Neural cell (in vitro differentiated cells): ENCODE data around the gene LRCH1. TPM values are rescaled to one million over a fixed set of nuclear protein-coding genes. Genes with fewer than 3 reads are reported as not detected.

Experiments
- H2AFZ ChIP-seq: fragments of 200-600, 300-800 bp; sonication (generic), shearing (Covaris generic); 2 replicates; pipeline ENCODE4 v1.6.0; 2014; ENCODE audit warnings: low read depth, mild to moderate bottlenecking, antibody characterized with exemption, low read length, moderate library complexity
- H3F3A ChIP-seq: fragments of 200-600 bp; shearing (Covaris generic); 2 replicates; pipeline ENCODE4 v1.6.1; 2016; ENCODE audit warnings: mild to moderate bottlenecking, moderate library complexity, mixed read lengths, antibody characterized with exemption, low read length; ENCODE audit not compliant: insufficient read depth, poor library complexity, severe bottlenecking
- H3K27ac ChIP-seq: fragments of 200-600, 300-800 bp; sonication (generic), shearing (Covaris generic); 2 replicates; pipeline ENCODE4 v1.5.1; 2014; ENCODE audit warnings: mild to moderate bottlenecking, low read length, moderate library complexity
- H3K27me3 ChIP-seq: fragments of 300-800, 200-600 bp; sonication (generic), shearing (Covaris generic); 2 replicates; pipeline ENCODE4 v1.6.0; 2014; ENCODE audit warnings: mild to moderate bottlenecking, low read depth, low read length, moderate library complexity; ENCODE audit not compliant: insufficient read depth
- H3K36me3 ChIP-seq: fragments of 300-800, 200-600 bp; sonication (generic), shearing (Covaris generic); 2 replicates; pipeline ENCODE4 v1.5.1; 2014; ENCODE audit warnings: mild to moderate bottlenecking, antibody characterized with exemption, low read length, moderate library complexity; ENCODE audit not compliant: insufficient read depth
- H3K4me2 ChIP-seq: fragments of 300-800, 200-600 bp; sonication (generic), shearing (Covaris generic); 2 replicates; pipeline ENCODE4 v1.6.0; 2014; ENCODE audit warnings: mild to moderate bottlenecking, low read length
- H3K4me3 ChIP-seq: fragments of 300-800, 200-600 bp; sonication (generic), shearing (Covaris generic); 2 replicates; pipeline ENCODE4 v1.5.1; 2014; ENCODE audit warnings: mild to moderate bottlenecking, low read length, moderate library complexity
- H3K79me2 ChIP-seq: fragments of 200-600 bp; shearing (Covaris generic); replicated peaks from 2 replicates; pipeline ENCODE4 v1.6.0; 2014; ENCODE audit warnings: mild to moderate bottlenecking, low read length, moderate library complexity; ENCODE audit not compliant: insufficient read depth
- H3K9ac ChIP-seq: fragments of 300-800, 200-600 bp; sonication (generic), shearing (Covaris generic); 2 replicates; pipeline ENCODE4 v1.6.1; 2016; ENCODE audit warnings: mild to moderate bottlenecking, low read length, mixed read lengths
- H3K9me2 ChIP-seq: fragments of 200-600 bp; shearing (Covaris generic); 2 replicates; pipeline ENCODE4 v1.6.1; 2016; ENCODE audit warnings: mild to moderate bottlenecking, low read length, mixed read lengths; ENCODE audit not compliant: insufficient read depth
- H3K9me3 ChIP-seq: fragments of 200-600, 300-800 bp; sonication (generic), shearing (Covaris generic); 2 replicates; pipeline ENCODE4 v1.6.1; 2016; ENCODE audit warnings: mild to moderate bottlenecking, mixed run types, low read length, moderate library complexity, mixed read lengths
- H4K20me1 ChIP-seq: fragments of 200-600 bp; shearing (Covaris generic); 2 replicates; pipeline ENCODE4 v1.6.1; 2016; ENCODE audit warnings: mild to moderate bottlenecking, mixed run types; ENCODE audit not compliant: insufficient read depth
- EP300 ChIP-seq: fragments of 450-650 bp; conservative IDR thresholded peaks from 2 replicates; pipeline ENCODE4 v1.6.1; 2014; ENCODE audit warnings: antibody characterized with exemption, mild to moderate bottlenecking, moderate library complexity; ENCODE audit not compliant: poor library complexity, severe bottlenecking
- EZH2 ChIP-seq: fragments of 200-600, 300-800 bp; shearing (Covaris generic), sonication (generic); IDR thresholded peaks from 2 replicates; pipeline ENCODE4 v1.6.1; 2014; ENCODE audit warnings: antibody characterized with exemption, low read length, borderline replicate concordance, mild to moderate bottlenecking; ENCODE audit not compliant: insufficient read depth, poor library complexity, severe bottlenecking
- MXI1 ChIP-seq: fragments of 450-650 bp; conservative IDR thresholded peaks from 2 replicates; pipeline ENCODE4 v1.6.1; 2014; ENCODE audit warnings: antibody characterized with exemption, mild to moderate bottlenecking; ENCODE audit not compliant: poor library complexity, severe bottlenecking
- POLR2AphosphoS5 ChIP-seq: IDR thresholded peaks from 2 replicates; pipeline ENCODE4 v1.6.1; 2012
- RAD21 ChIP-seq: fragments of 450-650 bp; conservative IDR thresholded peaks from 2 replicates; pipeline ENCODE4 v1.6.1; 2014; ENCODE audit warnings: antibody characterized with exemption, mild to moderate bottlenecking, moderate library complexity
- SMC3 ChIP-seq: fragments of 450-650 bp; conservative IDR thresholded peaks from 2 replicates; pipeline ENCODE4 v1.6.1; 2014; ENCODE audit warnings: antibody characterized with exemption, mild to moderate bottlenecking, moderate library complexity; ENCODE audit not compliant: poor library complexity
- TAF1 ChIP-seq: IDR thresholded peaks from 2 replicates; pipeline ENCODE4 v1.6.1; 2012; ENCODE audit warnings: low read depth
- polyA plus RNA-seq: library from polyadenylated mRNA; depleted of rRNA; stranded (reverse); fragments of >200 nt; gene quantifications from 2 replicates; pipeline ENCODE4 v1.2.3, GENCODE V29; 2014
- TF ChIP-seq, protein P1 (sequence below): fragments of 450-650 bp; IDR thresholded peaks from 2 replicates; pipeline ENCODE4 v1.5.1; 2014; ENCODE audit warnings: antibody characterized with exemption, mild to moderate bottlenecking, moderate library complexity; ENCODE audit not compliant: poor library complexity, severe bottlenecking
- TF ChIP-seq, protein P2 (sequence below): IDR thresholded peaks from 2 replicates; pipeline ENCODE4 v1.6.1; 2012; ENCODE audit warnings: borderline replicate concordance

Gene LRCH1
- polyA plus RNA-seq, 1 donor from 2014 or later = 15.4 TPM

DNA sequence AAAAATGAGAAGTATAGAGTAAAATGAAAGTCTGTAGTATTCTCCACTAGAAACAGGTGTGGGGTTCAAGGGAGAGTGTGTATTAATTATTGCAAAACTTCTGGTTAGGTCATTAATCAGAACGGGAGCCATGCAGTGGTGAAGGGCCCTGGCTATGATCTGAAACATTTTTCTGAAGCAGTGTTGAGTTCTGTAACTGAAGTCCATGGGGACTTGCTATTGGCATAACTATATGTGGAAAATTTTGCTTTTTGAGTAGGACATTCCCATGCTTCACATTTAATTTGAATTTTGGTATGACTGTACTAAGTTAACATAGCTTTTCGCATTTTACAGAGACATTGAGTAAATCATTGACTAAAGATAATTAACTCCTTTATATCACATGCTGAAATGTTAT, 67.5 kb downstream of the LRCH1 start:
- H3K4me3 ChIP-seq = no peak overlapping the region
- H3K79me2 ChIP-seq = peaks cover 7% of the 10 kb centered on the region
- H3K4me2 ChIP-seq = no peak overlapping the region
- peaks cover 3% of the 10 kb centered on the region for H3F3A ChIP-seq
- no peaks in the 10 kb centered on the region for H3K36me3 ChIP-seq
- H4K20me1 ChIP-seq = no peaks in the 10 kb centered on the region
- TF ChIP-seq POLR2AphosphoS5 = no peak
- TF ChIP-seq RAD21 = no peak
- no peak for TF ChIP-seq EZH2
- TF ChIP-seq, protein P1, sequence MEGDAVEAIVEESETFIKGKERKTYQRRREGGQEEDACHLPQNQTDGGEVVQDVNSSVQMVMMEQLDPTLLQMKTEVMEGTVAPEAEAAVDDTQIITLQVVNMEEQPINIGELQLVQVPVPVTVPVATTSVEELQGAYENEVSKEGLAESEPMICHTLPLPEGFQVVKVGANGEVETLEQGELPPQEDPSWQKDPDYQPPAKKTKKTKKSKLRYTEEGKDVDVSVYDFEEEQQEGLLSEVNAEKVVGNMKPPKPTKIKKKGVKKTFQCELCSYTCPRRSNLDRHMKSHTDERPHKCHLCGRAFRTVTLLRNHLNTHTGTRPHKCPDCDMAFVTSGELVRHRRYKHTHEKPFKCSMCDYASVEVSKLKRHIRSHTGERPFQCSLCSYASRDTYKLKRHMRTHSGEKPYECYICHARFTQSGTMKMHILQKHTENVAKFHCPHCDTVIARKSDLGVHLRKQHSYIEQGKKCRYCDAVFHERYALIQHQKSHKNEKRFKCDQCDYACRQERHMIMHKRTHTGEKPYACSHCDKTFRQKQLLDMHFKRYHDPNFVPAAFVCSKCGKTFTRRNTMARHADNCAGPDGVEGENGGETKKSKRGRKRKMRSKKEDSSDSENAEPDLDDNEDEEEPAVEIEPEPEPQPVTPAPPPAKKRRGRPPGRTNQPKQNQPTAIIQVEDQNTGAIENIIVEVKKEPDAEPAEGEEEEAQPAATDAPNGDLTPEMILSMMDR = no peak
- TF ChIP-seq MXI1 = no peak
- no peak for TF ChIP-seq SMC3
- no peak for TF ChIP-seq EP300
- TF ChIP-seq, protein P2, sequence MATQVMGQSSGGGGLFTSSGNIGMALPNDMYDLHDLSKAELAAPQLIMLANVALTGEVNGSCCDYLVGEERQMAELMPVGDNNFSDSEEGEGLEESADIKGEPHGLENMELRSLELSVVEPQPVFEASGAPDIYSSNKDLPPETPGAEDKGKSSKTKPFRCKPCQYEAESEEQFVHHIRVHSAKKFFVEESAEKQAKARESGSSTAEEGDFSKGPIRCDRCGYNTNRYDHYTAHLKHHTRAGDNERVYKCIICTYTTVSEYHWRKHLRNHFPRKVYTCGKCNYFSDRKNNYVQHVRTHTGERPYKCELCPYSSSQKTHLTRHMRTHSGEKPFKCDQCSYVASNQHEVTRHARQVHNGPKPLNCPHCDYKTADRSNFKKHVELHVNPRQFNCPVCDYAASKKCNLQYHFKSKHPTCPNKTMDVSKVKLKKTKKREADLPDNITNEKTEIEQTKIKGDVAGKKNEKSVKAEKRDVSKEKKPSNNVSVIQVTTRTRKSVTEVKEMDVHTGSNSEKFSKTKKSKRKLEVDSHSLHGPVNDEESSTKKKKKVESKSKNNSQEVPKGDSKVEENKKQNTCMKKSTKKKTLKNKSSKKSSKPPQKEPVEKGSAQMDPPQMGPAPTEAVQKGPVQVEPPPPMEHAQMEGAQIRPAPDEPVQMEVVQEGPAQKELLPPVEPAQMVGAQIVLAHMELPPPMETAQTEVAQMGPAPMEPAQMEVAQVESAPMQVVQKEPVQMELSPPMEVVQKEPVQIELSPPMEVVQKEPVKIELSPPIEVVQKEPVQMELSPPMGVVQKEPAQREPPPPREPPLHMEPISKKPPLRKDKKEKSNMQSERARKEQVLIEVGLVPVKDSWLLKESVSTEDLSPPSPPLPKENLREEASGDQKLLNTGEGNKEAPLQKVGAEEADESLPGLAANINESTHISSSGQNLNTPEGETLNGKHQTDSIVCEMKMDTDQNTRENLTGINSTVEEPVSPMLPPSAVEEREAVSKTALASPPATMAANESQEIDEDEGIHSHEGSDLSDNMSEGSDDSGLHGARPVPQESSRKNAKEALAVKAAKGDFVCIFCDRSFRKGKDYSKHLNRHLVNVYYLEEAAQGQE = no peak
- no peak for TF ChIP-seq TAF1
- H3K27me3 ChIP-seq = no peaks in the 10 kb centered on the region
- no peak overlapping the region for H3K9ac ChIP-seq
- no peak overlapping the region for H2AFZ ChIP-seq
- no peaks in the 10 kb centered on the region for H3K9me2 ChIP-seq
- H3K9me3 ChIP-seq = no peaks in the 10 kb centered on the region
- H3K27ac ChIP-seq = no peak overlapping the region

DNA sequence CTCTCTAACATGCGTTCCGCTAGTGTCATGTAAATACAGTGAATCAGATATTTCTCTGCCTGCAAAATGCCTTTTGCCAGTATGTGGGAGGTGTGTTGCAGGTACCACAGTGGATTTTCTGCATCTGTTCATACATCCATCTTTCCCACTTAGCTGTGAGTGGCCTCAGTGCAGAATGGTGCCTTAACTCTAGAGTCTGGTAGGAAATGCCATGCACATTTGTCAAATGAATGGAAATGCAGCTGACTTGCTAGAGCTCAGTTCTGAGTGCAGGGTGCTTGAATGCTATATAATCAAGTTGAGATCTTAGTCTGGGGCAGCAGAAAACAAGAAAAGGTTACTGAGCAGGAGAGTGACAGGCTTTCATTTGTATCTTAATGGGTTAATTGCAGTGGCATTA, 68.2 kb downstream of the LRCH1 start:
- Histone ChIP-seq H3K79me2 (peaks cover 3% of the 10 kb centered on the region), H4K20me1 (no peaks in the 10 kb centered on the region), H2AFZ (no peak overlapping the region), H3K27me3 (no peaks in the 10 kb centered on the region), H3K4me2 (no peak overlapping the region), H3K9me2 (no peaks in the 10 kb centered on the region), H3F3A (peaks cover 3% of the 10 kb centered on the region), H3K36me3 (no peaks in the 10 kb centered on the region), H3K4me3 (no peak overlapping the region), H3K27ac (no peak overlapping the region), H3K9me3 (no peaks in the 10 kb centered on the region), H3K9ac (no peak overlapping the region)
- TF ChIP-seq SMC3 (no peak), EZH2 (no peak), MXI1 (no peak), EP300 (no peak), TAF1 (no peak), POLR2AphosphoS5 (no peak), RAD21 (no peak)
- TF ChIP-seq, protein P1 = no peak
- TF ChIP-seq, protein P2 = no peak
